Retinal pigment epithelial cell (primary cell): Measurements from ENCODE around the gene CYP51A1.
"Not testable (repeated sequence)": the region's sequence is repeated elsewhere in the genome, so short reads cannot be mapped to it uniquely, and the experiment has no call there.

Experiments
- DNase-seq: peaks from one replicate; pipeline ENCODE4 v3.0.0-alpha.2; 2010; ENCODE audit warnings: low read depth
- H3K4me3 ChIP-seq: 2 replicates; pipeline ENCODE4 v1.5.1; 2011; ENCODE audit warnings: mild to moderate bottlenecking, low read length, control low read depth, moderate library complexity
- TF ChIP-seq, protein P1 (sequence below): conservative IDR thresholded peaks from 2 replicates; pipeline ENCODE4 v1.5.1; 2011; ENCODE audit warnings: low read depth, low read length, control low read depth, inconsistent platforms

Gene CYP51A1

GRCh38 chr7:92134271-92135051, at the start of gene CYP51A1:
CYP51A1 (minus strand) TSS chr7:92134477; CDS start chr7:92134364, 113 bp downstream.
- peak within 1 kb of the TSS; percentile 93 for H3K4me3 ChIP-seq
- TF ChIP-seq, protein P1, sequence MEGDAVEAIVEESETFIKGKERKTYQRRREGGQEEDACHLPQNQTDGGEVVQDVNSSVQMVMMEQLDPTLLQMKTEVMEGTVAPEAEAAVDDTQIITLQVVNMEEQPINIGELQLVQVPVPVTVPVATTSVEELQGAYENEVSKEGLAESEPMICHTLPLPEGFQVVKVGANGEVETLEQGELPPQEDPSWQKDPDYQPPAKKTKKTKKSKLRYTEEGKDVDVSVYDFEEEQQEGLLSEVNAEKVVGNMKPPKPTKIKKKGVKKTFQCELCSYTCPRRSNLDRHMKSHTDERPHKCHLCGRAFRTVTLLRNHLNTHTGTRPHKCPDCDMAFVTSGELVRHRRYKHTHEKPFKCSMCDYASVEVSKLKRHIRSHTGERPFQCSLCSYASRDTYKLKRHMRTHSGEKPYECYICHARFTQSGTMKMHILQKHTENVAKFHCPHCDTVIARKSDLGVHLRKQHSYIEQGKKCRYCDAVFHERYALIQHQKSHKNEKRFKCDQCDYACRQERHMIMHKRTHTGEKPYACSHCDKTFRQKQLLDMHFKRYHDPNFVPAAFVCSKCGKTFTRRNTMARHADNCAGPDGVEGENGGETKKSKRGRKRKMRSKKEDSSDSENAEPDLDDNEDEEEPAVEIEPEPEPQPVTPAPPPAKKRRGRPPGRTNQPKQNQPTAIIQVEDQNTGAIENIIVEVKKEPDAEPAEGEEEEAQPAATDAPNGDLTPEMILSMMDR = no peak

DNA sequence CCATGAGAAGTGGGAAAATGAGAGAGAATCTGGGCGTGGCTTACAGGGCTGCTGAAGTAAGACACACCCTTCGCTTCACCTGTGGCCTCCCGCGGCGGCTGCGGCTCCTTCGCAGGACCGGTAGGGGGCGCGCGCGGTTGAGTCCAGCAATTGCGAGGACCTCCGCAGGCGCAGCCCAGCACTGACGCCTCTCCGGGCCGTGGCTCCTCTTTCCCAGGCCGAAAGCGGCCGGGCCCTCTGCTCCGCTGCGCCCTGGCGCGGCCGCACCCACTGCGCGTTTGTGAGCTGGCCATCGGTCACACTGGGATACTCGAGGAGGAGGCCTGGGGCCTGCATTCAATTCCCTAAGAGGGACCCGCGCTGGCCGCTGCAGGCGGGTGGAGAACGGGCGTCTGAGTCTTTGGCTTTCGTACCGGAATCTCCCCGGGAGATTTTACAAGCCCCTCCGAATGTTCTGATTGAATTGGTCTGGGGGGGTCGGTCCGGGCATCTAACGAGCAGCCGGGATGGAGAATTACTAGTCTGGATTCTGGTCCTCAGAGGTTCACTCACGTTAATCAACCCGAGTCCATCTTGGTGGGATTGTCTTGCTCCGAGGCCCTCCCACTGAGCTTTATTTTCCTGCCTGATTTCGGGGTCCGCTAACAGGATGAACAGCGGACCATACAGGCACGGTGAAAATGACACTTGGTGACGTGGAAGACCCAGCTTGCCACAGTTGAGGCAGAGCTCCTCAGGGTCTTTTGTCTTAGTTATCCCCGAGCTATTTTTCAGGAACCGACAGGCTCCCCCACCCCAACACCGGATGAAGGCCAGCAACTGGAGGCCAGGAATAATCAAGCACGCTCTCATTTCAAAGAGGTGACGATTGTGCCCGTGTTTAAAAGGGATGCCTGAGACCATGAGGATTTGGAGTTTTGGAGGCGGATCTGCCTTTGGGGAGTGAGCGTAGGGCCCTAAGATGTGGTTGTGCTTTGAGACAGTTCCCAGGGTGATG, 44.9 kb upstream of the CYP51A1 start, which contains the start of gene LRRD1:
TSS of gene LRRD1 (minus strand) at position 215 of the 997 bp plus-strand sequence. CDS start 13,940 bp downstream, outside the sequence.
- peak; percentile 35 for DNase-seq
- TF ChIP-seq, protein P1 = peak; percentile 91
- peak within 1 kb of the TSS; percentile 62 for H3K4me3 ChIP-seq

More at GRCh38 chr7:92134271-92135051, at the start of gene CYP51A1:
- peak; percentile 79 for DNase-seq

- H3K4me3 ChIP-seq = no peak overlapping the region
- no peak for DNase-seq
- TF ChIP-seq, protein P1 = no peak
Measured at GRCh38 chr7:92177362-92177761, 43.1 kb upstream of the CYP51A1 start.

DNA sequence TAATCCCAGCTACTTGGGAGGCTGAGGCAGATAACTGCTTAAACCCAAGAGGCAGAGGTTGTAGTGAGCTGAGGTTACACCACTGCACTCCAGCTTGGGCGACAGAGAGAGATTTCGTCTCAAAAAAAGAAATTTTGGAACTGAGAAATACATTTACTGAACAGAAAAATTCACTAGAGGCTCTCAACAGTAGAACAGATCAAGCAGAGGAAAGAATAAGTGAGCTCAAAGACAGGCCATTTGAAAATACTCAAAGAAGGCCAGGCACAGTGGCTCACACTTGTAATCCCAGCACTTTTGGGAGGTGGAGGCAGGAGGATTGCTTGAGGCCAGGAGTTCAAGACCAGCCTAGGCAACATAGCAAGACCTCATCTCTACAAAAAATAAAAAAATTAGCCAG, 35.3 kb upstream of the CYP51A1 start:
- H3K4me3 ChIP-seq, DNase-seq: not testable (repeated sequence)

DNA sequence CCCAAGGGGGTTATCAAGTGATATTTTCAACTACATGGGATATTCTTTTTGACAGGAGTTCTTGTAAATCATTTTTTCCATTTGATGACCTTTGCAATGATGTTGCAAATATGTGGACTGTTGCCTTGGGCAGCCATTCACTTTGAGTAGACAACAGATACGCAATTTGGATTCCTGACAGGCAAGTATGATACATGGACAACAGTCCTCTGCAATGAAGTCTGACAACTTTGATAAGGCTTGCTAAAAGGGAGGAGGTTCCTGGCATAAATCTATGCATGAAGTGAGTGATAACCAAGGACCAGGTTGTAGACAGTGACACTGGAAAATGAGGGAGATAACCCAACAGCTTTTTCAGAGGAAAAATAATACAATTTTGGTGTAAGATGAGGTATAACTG, 27.0 kb upstream of the CYP51A1 start:
- H3K4me3 ChIP-seq = no peak overlapping the region
- DNase-seq = no peak
- TF ChIP-seq, protein P1 = no peak

- H3K4me3 ChIP-seq = no peak overlapping the region
- TF ChIP-seq, protein P1 = no peak
- no peak for DNase-seq
Measured at GRCh38 chr7:92158660-92159575, 24.6 kb upstream of the CYP51A1 start.

DNA sequence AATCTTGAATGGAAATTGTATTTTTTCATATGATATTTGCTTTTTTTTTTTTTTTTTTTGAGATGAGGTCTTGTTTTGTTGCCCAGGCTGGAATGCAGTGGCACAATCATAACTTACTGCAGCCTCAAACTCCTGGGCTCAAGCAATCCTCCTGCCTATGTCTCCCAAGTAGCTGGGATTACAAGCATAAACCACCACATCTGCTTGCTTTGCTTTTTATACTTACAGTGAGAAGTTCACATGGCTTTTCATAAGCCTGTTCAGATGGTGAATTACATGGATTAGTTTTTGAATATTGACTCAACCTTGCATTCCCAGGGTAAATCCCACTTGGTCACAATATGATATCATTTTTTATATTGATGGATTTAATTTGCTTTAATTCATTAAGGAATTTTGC, 22.7 kb upstream of the CYP51A1 start:
- TF ChIP-seq, protein P1 = no peak
- no peak for DNase-seq
- no peak overlapping the region for H3K4me3 ChIP-seq
